Activated CD4-positive, alpha-beta T cell treated with anti-CD3 and anti-CD28 coated beads, Interleukin-2, Interleukin-4, amounts not matched to agents 100 ng/mL and 50 ng/mL, durations not matched to agents 16 hours and 8 hours (primary cell): ENCODE measurements around the gene UNC80.

ENCODE experiments used
- DNase-seq: peaks from one replicate; pipeline ENCODE4 v3.0.0-alpha.2; 2020; ENCODE audit warnings: low spot score

Gene UNC80

DNA sequence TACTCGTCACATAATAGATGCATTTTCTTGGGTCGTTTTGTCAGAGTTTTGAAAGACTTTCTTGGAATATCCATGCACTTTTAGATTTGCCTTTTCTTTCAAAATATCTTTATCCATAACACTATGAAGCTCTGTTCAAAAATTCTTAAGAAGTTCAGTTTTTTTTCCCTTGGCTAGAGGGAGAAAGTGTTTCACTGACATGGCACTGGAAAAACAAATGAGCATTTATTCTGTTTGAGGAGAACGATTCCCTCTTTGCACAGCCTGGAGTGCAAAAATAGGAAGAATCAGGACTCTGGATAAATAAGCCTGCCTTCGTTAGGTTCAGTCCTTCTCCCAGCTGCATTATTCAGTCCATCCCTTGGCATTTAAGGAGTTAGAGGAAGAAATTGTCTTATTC lies 139.9 kb downstream of the UNC80 start:
- DNase-seq = no peak

- no peak for DNase-seq
Observed at GRCh38 chr2:209913786-209914345, 142.2 kb downstream of the UNC80 start.

DNA sequence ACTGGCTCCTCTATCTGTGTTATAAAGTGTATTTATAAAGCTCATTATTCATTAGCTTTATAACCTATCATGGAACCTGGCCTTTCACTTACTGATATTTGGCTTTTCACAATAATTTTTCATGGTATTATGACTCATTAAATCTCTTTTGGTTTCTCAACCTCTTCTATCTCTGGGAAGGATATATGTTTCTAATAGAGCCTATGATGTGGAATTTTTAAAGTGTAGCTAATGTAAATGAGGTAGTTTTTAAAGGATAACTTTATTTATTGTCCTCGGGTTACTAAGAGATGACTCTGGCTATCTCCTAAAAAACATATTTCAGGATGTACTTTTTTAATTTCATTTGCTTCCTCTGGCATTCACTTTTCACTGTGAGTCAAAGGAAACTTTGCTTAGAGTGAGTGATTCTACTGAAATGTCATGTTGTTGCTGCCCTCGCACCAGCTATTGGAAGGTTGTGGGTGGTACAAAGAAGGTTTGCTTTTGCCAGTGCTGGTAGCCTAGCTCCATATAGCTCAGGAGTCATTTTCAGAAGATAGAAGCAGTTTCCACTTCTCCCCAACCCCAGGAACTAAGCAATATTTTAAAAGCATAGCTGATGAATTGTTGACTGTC lies 145.6 kb downstream of the UNC80 start:
- DNase-seq = no peak

- DNase-seq = no peak
Observed at GRCh38 chr2:209918251-209918650, 146.6 kb downstream of the UNC80 start.

GRCh38 chr2:209922116-209922515 lies 150.5 kb downstream of the UNC80 start:
- no peak for DNase-seq

DNA sequence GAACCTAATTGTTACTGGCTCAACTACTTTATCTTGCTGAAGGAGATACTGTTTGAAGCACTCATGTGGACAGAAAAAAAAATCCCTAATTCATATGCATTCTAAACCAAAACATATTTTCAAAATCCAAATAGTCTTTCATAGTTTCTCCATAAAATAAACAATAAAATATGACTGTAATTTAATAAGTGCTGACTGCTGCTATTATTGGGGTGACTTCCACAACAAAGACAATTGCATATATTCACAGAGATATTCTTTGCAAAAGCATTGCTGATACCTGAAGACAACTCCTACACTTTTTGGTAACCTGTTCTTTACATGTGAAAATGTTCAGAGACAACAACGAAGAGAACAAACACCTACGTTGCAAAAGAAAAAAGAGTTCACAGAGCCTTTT lies 157.7 kb downstream of the UNC80 start:
- no peak for DNase-seq

DNA sequence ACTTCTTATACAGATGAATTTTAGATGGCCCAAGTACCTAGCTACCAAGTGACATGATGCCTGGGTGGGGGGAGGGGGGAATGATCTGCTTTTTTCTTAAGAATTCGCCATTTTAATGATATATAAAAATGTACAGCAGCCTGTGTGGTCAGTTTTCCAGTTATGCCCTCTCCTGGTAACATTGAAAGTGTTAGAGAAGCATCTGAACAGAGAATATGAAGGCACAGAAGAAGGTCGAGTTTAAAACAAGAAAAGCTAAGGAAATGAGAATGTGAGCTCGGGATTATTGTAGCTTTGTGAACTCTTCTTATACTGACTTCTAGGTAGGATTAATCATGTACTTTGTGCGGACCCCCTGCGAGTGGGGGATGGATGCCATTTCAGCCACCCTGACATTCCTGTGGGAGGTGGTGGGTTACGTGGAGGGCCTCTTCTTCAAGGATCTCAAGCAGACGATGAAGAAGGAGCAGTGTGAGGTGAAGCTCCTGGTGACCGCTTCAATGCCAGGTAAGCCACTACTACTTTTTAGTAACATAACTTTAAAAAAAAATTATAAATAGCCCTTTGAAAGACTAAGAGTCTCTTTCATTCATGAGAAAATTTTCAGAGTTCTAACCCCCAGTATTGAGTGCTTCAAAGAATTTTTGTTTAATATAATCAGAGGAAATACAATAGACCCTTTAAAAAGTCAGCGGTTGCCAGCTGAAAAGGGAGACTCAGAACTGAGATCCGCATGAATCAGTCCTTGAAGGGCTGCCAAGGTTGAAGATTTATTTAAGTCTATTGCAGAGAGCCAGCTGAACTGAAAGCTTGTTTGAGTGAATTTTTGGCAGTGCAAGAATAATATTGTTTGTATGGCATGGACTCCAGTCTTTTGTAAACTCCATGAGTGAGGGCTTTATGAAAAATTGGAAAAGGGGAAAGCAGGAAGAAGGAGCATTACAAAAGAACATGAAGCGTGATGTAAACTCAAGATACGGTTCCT lies 162.2 kb downstream of the UNC80 start:
- no peak for DNase-seq

GRCh38 chr2:209936106-209936666 lies 164.6 kb downstream of the UNC80 start:
- no peak for DNase-seq

GRCh38 chr2:209937893-209938292 lies 166.3 kb downstream of the UNC80 start:
- DNase-seq = no peak

DNA sequence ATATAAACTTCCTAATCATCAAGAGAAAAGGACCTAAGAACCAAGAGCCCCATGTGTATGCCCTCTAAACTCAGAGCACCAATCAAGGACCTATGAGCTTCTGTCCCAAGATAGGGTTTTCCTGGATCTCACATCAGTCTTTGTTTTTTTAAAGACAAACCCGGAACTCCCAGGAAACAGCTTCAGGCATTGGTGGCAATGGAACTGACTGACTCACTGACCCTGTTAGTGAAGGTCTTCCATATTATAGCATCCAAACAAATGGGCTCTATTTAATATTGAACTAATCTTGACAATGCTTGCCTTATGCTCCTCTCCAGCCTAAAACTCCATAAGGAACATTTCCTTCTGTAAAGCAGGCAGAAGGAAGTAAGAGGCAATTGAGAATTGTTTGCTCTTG lies 167.3 kb downstream of the UNC80 start:
- no peak for DNase-seq

- no peak for DNase-seq
Observed at GRCh38 chr2:209940936-209941335, 169.3 kb downstream of the UNC80 start.

GRCh38 chr2:209942426-209942825 lies 170.8 kb downstream of the UNC80 start:
- DNase-seq = no peak

GRCh38 chr2:209942936-209943605 lies 171.4 kb downstream of the UNC80 start:
- DNase-seq = no peak

DNA sequence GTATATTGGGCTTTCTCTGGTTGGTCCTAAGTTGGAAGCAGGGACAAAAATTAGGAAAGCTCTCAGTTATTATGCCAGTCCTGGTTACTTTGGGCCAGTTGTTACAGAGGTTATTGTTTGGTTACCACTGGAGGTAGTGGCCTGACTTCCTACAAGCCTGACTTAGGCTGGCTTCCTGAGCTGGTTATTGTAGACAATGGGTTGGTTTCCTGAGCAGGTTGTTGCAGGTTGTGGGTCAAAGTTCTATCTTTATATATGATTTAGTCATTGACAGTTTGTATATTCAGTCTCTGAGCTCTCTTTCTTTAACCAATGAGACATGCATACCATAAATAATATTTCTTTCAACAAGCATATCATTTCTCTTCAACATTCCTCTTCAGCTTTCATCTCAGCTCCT lies 172.1 kb downstream of the UNC80 start:
- DNase-seq = no peak

DNA sequence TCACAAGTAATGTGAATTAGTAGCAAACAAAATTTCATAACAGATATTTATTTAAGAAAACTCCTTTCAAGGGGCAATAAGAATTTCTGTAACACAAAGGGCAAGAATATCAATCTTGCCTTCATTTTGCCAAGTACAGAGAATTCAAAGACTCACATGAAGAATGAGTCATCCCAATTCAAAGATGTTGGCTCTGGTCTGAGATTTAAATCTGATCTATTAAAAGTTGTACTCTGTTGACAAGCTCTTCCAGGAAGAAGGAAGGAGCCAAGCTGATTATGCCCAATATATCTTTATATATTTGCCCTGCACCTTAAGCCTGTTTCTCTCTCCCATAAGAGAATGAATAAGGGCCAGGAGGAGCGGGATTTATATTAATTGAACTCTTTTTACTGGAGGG lies 174.9 kb downstream of the UNC80 start:
- DNase-seq = no peak

DNA sequence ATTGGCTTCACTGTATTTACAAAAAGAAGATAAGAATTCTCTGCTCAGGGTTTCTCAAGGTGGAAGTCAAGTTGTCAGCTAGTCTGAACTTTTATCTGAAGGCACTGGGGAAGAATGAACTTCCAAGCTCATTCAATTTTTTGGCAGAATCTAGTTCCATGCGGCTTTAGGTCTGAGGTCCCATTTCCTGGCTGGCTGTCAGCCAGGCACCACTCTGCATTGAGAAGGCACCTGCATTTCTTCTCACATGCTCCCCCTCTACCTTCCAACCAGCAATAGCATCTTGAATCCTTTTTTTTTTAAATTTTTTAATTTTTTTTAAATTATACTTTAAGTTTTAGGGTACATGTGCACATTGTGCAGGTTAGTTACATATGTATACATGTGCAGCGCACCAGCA lies 184.6 kb downstream of the UNC80 start:
- no peak for DNase-seq

DNA sequence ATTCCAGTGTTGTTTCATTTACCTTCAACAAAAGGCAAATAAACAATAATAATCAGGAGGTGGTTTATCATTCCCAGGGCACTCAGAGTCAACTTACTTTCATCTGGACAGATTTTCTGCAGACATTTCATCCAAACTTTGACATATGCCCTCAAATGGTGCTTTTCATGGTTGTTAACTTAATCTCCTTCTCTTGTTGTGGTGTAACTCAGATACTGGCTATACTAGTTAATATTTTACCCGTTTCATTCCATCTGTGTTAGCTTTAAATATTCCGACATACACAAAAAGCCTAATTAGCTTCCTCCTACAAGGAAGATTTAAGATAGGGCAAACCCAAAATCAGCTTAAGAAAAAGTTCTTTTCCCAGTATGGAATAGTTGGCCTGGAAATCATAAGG lies 186.4 kb downstream of the UNC80 start:
- DNase-seq = no peak

- DNase-seq = no peak
Observed at GRCh38 chr2:209960045-209960444, 188.4 kb downstream of the UNC80 start.

- peak; percentile 51 for DNase-seq
Observed at GRCh38 chr2:209960676-209961630, 189.3 kb downstream of the UNC80 start.

GRCh38 chr2:209965723-209966122 lies 194.1 kb downstream of the UNC80 start:
- no peak for DNase-seq

DNA sequence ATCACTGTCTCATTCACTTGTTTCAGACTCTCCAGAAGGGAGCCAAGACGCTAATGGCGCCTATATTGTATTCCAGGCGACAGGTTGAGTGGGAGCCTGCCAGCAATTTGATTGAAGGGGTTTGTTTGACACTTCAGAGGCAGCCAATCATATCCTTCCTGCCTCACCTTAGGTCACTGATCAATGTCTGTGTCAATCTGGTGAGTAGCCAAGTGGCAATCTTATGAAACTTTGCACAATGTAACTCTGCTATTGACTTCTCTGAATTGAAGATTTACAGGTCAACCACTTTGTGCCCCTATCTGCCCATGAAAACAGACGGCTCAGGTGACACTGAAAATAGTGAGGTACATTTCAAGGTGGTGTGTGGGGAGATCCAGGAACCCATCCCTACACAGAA lies 198.1 kb downstream of the UNC80 start:
- DNase-seq = no peak
